Measurements from ENCODE around the gene NUP214. TPM values are rescaled to one million over a fixed set of nuclear protein-coding genes. Genes with fewer than 3 reads are reported as not detected.

Gene NUP214
- total RNA-seq = 10 to 100 TPM; 40.2 to 41.1 TPM

DNA sequence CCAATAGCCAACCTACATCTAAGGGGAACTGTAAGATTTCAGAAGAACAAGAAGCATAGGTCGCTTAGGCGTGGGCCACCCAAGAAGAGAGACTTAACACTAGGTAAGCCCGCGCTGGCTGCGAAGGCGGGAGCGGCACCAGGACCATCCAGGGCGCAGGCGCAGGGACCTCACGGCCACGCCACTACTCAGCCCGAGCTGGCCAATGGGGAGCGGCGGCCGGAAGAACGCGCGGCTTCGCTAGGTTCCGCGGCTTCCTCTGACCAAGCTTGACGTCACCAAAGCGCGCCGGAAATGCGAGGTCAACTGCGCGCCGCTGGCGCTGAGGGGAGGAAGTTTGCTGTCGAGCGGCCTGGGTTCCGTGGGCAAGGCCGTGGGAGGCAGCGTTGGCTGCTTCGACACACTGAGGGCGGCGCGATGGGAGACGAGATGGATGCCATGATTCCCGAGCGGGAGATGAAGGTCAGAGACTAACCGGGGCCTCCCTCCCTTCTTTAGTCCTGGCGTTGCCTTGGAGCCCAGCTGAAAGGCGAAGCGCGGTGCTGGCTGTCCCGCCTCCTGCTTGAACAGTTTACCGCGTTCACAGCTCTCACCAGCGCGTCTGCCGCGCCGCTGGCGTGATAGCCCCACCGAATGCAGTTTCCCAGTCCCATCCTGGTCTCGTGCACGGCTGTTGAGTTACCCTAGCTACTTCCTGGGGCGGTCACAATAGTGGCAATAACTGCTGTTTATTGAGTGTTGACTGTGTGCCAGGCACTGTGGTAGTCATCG, at the start of gene NUP214:
NUP214 (plus strand) TSS at position 299 of the 771 bp plus-strand sequence; CDS start at position 418, 119 bp downstream.
- H3K36me3 Mint-ChIP-seq (ENCODE audit: low read depth) = peaks cover 27% of the 10 kb centered on the region
- no peaks in the 10 kb centered on the region for H3K9me3 Mint-ChIP-seq
- no peaks in the 10 kb centered on the region for H3K27me3 Mint-ChIP-seq (ENCODE audit: low read depth)
- H3K27ac Mint-ChIP-seq = peak within 1 kb of the TSS; percentile 92
- intact Hi-C loops (cut with micrococcal nuclease) = loop anchor here (1.0 to 5.0 kb wide), 5 partner anchors 145 to 433 kb away; partner anchors contain the start of genes EXOSC2 and POMT1
- H3K4me3 Mint-ChIP-seq = peak within 1 kb of the TSS; percentile 96
- peaks cover 33% of the 10 kb centered on the region for H3K4me1 Mint-ChIP-seq (ENCODE audit: low read depth)
- DNase-seq = peak; percentile 100
- CTCF ChIA-PET = interaction anchor here (0.5 to 1.0 kb wide), 4 partner anchors 69 to 289 kb away, joined by 3 to 5 read pairs (median 3); no protein-coding TSS in a partner anchor

DNA sequence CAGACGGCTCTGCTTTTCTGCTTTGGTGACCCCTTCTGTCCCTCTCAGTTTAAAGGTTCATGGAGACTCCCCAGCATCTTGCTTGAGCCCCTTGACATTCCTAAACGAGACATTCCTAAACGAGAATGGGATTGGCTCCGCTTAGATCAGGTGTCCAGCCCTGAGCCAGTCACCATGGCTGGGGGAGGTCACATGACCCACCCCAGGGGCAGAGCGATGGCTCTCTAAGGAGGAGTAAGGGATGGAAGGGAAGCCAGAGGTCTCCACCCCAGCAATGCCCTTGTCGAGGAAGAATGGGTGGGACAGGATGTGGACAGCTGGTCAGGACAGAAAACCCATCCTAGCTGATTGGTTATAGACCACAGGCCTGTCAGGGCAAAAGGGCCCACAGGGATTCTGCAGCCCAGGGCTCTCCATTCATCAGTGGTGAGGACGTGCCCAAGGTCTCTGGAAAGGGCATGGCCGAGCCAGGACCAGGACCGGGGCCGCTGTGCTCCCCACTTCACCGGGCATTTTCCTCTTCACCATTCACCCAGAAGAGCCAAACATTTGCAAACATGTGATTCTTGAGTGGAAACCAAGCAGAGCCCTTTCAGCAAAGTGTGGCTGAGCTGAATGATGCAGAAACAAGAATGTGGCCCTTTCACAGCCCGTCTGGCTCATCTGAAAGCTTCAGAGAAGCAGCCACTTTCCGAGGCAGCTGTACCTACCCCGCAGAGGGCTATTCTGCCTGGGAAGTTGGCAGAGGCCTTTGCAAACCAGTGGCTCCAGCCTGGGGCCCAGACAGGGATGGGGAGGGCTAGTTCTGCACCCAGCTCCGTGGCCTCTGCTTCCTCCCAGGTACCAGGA, 48.8 kb upstream of the NUP214 start:
- Mint-ChIP-seq H3K4me3 (no peak overlapping the region), H3K4me1 (ENCODE audit: low read depth) (no peaks in the 10 kb centered on the region), H3K9me3 (no peaks in the 10 kb centered on the region), H3K36me3 (ENCODE audit: low read depth) (no peaks in the 10 kb centered on the region), H3K27ac (no peak overlapping the region), H3K27me3 (ENCODE audit: low read depth) (no peaks in the 10 kb centered on the region)
- no peak for DNase-seq
- CTCF ChIA-PET = no interaction called here
- intact Hi-C loops (cut with micrococcal nuclease) = no loop called here

DNA sequence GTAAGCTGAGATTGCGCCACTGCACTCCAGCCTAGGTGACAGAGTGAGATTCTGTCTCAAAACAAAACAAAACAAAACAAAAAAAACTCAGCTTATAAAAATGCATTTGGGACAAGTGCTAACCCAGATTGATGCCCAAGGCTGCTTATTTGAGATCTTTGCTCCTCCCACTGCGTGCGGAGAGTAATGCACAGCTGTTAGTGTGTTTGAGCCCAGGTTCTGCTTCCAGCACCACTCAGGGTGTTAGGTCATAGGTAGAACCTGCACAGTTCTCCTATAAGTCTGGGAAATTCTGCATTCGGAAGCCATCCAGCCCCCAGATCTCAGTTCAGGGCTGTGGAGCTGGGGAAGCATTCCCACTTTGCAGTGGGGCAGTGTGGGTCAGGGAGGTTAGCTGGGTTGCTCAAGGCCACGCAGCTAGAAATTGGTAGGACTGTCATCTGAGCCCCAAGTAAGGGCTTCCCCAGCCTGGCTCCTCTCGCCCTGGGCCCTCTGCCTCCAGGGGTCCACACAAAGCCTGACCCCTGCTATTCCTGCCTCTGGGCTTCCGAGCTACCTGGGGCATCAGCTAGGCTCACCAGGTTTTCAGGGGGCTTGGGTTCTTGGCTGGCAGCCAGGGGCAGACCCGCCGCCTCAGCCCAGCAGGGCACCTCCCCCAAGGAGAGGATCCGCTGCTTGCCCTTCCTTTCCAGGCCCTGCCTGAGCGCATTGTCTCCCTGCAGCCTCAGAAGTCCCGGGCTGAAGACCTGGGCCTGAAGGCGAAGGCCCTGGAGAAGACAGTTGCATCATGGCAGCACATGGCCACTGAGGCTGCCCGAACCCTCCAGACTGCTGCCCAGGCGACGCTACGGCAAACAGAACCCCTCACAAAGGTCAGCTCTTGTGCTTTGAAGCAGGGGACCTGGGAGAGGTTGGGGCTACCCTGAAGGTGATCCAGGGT, 46.7 kb upstream of the NUP214 start:
- CTCF ChIA-PET = no interaction called here
- Mint-ChIP-seq H3K4me1 (ENCODE audit: low read depth) (no peaks in the 10 kb centered on the region), H3K36me3 (ENCODE audit: low read depth) (no peaks in the 10 kb centered on the region), H3K4me3 (no peak overlapping the region), H3K9me3 (no peaks in the 10 kb centered on the region), H3K27ac (no peak overlapping the region), H3K27me3 (ENCODE audit: low read depth) (no peaks in the 10 kb centered on the region)
- no peak for DNase-seq
- intact Hi-C loops (cut with micrococcal nuclease) = no loop called here

DNA sequence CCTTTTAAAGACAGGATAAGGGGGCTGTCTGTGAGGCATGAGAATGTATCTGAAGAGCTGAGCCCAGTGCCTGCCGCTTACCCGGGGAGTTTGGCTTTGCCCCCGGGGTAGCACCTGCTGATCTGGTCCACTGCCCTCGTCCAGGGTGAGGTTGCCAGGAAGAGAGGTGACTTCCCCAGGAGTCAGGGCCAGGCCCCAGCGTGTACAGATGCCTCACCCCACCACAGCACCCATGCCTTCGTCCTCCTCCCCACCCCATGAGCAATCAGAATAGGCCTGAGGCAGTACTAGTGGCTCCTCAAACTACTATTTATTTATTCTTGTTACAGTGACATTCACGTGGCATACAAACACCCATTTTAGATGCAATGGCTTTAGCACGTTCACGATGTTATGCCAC, 44.8 kb upstream of the NUP214 start:
- no peaks in the 10 kb centered on the region for H3K9me3 Mint-ChIP-seq
- no peaks in the 10 kb centered on the region for H3K4me1 Mint-ChIP-seq (ENCODE audit: low read depth)
- CTCF ChIA-PET = no interaction called here
- H3K4me3 Mint-ChIP-seq = no peak overlapping the region
- intact Hi-C loops (cut with micrococcal nuclease) = no loop called here
- no peak for DNase-seq
- H3K36me3 Mint-ChIP-seq (ENCODE audit: low read depth) = no peaks in the 10 kb centered on the region
- H3K27me3 Mint-ChIP-seq (ENCODE audit: low read depth) = no peaks in the 10 kb centered on the region
- no peak overlapping the region for H3K27ac Mint-ChIP-seq

DNA sequence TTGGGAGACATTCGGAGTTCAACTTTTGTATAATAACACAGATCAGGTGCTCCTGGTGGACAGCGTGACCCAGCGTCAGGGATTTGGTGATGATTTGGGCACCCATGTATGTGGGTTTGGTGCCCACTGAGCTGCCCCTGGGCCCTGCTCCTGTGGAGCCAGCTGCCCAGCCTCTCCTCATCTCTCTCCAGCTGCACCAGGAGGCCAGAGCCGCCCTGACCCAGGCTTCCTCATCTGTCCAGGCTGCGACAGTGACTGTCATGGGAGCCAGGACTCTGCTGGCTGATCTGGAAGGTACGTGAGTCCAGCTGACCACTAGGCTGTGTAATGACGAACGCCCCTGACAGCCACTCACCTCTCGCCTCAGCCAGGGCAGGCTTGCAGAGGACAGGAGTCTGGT, 43.5 kb upstream of the NUP214 start:
- CTCF ChIA-PET = no interaction called here
- Mint-ChIP-seq H3K27ac (no peak overlapping the region), H3K36me3 (ENCODE audit: low read depth) (no peaks in the 10 kb centered on the region), H3K9me3 (no peaks in the 10 kb centered on the region), H3K4me1 (ENCODE audit: low read depth) (no peaks in the 10 kb centered on the region), H3K4me3 (no peak overlapping the region), H3K27me3 (ENCODE audit: low read depth) (no peaks in the 10 kb centered on the region)
- intact Hi-C loops (cut with micrococcal nuclease) = no loop called here
- DNase-seq = no peak

DNA sequence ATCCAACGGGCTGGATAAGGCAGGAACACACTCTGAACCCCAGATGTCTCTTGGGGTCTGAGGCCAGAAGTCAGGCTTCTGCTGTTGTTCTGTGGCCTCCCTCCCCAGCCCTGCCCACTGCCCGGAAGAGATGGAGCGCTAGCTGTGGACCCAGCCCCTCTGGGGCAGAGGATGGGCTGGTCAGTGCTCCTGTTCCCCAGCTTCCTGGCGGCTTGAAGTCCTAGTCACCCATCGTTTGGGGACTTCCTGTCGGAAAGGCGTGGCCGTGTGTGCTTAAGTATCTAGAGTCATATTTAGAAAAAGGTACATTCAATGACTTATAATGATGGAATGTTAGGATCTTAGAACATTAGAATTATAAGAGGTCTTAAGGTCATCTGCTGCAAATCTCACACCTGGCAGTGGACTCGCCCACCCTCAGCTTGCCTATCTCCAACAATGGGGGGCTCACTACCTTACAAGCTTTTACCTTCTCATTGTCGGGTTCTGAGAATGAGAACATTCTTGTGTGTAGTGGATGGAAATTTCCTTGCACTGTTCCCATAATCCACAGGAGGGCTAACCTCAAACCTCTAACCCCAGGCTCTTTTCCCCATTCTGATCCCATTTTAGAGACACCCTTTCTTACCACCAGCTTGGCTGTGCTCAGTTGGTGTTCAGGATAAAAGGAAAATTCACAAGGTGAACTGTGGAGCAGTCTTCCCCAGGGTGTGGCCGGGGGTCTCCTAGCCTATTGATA, 42.4 kb upstream of the NUP214 start:
- Mint-ChIP-seq H3K27me3 (ENCODE audit: low read depth) (no peaks in the 10 kb centered on the region), H3K4me3 (no peak overlapping the region), H3K9me3 (no peaks in the 10 kb centered on the region), H3K27ac (no peak overlapping the region), H3K36me3 (ENCODE audit: low read depth) (no peaks in the 10 kb centered on the region), H3K4me1 (ENCODE audit: low read depth) (no peaks in the 10 kb centered on the region)
- intact Hi-C loops (cut with micrococcal nuclease) = no loop called here
- DNase-seq = no peak
- CTCF ChIA-PET = interaction anchor here (0.7 kb wide), 1 partner anchor 118 kb away, joined by 3 read pairs; no protein-coding TSS in a partner anchor

DNA sequence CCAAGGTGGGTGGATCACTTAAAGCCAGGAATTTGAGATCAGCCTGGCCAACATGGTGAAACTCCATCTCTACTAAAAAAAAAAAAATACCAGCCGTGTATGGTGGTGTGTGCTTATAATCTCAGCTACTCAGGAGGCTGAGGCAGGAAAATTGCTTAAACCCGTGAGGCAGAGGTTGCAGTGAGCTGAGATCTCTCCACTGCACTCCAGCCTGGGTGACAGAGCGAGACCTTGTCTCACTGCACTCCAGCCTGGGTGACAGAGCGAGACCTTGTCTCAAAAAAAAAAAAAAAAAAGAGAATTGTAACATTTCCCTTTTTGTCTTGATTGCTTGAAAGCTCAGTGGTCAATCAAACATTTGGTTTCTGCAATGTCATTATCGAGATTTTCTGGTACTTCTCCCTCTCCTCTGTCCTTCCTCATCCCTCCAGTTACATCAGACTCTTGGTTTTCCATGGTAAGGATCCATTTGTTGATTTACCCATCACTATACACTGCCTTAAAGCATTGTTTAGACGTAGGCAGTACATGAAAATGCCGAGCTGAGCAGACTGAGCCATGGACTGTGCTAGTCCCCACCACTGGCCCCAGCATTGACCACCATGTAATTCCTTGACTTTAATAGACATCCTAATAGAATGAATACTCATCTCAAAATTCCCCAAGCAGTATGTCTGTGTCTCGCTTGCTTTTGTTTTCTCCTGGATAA, 40.6 kb upstream of the NUP214 start:
- H3K9me3 Mint-ChIP-seq = no peaks in the 10 kb centered on the region
- H3K4me1 Mint-ChIP-seq (ENCODE audit: low read depth) = no peaks in the 10 kb centered on the region
- no peak for DNase-seq
- H3K27ac Mint-ChIP-seq = no peak overlapping the region
- H3K27me3 Mint-ChIP-seq (ENCODE audit: low read depth) = no peaks in the 10 kb centered on the region
- intact Hi-C loops (cut with micrococcal nuclease) = no loop called here
- H3K4me3 Mint-ChIP-seq = no peak overlapping the region
- CTCF ChIA-PET = interaction anchor here (0.7 kb wide), 1 partner anchor 471 kb away, joined by 3 read pairs; no protein-coding TSS in a partner anchor
- no peaks in the 10 kb centered on the region for H3K36me3 Mint-ChIP-seq (ENCODE audit: low read depth)

DNA sequence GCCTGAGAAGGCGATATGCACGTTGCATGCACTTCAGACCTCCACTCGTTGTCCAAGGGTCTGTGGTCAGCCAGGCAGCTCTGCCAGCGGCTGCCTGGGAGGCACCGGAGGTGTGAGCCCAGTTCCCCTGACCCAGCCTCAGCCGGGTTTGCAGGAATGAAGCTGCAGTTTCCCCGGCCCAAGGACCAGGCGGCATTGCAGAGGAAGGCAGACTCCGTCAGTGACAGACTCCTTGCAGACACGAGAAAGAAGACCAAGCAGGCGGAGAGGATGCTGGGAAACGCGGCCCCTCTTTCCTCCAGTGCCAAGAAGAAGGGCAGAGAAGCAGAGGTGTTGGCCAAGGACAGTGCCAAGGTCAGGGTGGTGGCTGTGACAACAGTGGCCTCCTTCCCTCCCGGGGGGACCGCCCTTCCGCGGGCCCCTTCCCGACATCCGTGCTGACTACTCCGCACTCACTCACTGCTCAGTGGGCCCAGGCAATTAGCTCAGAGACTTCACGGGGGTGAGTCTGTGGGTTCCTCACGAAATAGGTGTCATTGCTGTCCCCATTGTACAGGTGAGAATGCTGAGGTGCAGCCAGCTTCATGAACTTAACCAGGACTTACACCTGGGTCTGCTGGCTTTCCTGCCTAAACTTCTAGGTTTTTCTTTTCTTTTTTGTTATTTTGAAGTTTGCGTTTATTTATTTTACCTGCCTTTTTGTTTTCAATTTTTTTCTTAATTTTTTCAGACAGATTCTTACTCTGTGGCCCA, 39.8 kb upstream of the NUP214 start:
- H3K36me3 Mint-ChIP-seq (ENCODE audit: low read depth) = no peaks in the 10 kb centered on the region
- intact Hi-C loops (cut with micrococcal nuclease) = no loop called here
- H3K27ac Mint-ChIP-seq = no peak overlapping the region
- H3K27me3 Mint-ChIP-seq (ENCODE audit: low read depth) = no peaks in the 10 kb centered on the region
- no peak overlapping the region for H3K4me3 Mint-ChIP-seq
- H3K4me1 Mint-ChIP-seq (ENCODE audit: low read depth) = no peaks in the 10 kb centered on the region
- no peaks in the 10 kb centered on the region for H3K9me3 Mint-ChIP-seq
- CTCF ChIA-PET = no interaction called here
- no peak for DNase-seq

DNA sequence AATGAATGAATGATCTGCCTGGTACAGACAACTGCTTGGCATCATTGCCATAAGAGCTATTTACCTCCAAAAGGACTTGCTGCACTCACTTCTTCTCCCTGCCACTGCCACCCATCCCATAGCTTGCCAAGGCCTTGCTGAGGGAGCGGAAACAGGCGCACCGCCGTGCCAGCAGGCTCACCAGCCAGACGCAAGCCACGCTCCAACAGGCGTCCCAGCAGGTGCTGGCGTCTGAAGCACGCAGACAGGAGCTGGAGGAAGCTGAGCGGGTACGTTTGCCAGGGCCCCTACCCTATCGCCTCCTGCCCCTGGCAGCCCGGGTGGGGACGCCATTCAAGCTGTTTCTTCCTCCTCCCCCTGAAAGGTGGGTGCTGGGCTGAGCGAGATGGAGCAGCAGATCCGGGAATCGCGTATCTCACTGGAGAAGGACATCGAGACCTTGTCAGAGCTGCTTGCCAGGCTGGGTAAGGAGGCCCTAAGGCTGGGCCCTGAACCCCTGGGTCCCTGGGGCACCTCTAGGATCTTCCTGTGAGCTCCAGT, 38.0 kb upstream of the NUP214 start:
- no peaks in the 10 kb centered on the region for H3K36me3 Mint-ChIP-seq (ENCODE audit: low read depth)
- intact Hi-C loops (cut with micrococcal nuclease) = no loop called here
- H3K4me3 Mint-ChIP-seq = no peak overlapping the region
- H3K27ac Mint-ChIP-seq = no peak overlapping the region
- H3K27me3 Mint-ChIP-seq (ENCODE audit: low read depth) = no peaks in the 10 kb centered on the region
- H3K4me1 Mint-ChIP-seq (ENCODE audit: low read depth) = no peaks in the 10 kb centered on the region
- H3K9me3 Mint-ChIP-seq = no peaks in the 10 kb centered on the region
- DNase-seq = no peak
- CTCF ChIA-PET = interaction anchor here (0.6 to 0.8 kb wide), 2 partner anchors 44 to 249 kb away, joined by 3 to 4 read pairs; no protein-coding TSS in a partner anchor

DNA sequence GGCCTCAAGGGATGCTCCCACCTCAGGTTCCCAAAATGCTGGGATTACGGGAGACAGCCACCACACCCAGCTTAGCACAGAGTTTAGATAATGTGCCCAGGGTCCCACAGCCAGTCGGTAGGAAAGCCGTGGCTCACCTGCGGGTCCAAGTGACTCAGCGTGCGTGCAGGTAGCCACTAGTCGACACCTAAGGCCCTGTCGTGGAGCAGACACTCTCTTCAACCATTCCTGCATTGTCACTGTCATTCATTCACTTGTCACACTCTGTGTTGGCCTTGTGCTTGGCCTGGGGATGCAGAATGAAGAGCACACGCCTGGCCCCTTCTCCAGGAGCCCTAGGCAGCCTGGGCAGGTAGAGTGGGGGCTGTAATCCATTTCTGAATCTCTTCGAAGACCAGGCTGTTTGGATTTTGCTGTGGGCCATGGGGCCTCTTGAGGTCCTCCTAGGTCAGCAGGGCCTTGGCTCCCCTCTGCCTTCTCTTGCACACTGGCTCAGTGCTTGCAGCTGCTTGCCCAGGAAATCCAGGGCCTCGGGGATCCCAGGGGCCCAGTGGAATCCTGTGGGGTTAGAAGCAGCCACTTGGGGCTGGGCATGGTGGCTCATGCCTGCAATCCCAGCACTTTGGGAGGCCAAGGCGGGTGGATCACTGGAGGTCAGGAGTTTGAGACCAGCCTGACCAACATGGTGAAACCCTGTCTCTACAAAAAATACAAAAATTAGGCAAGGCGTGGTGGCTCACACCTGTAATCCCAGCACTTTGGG, 35.2 kb upstream of the NUP214 start:
- Mint-ChIP-seq H3K4me1 (ENCODE audit: low read depth) (no peaks in the 10 kb centered on the region), H3K9me3 (no peaks in the 10 kb centered on the region), H3K36me3 (ENCODE audit: low read depth) (no peaks in the 10 kb centered on the region), H3K27ac (no peak overlapping the region), H3K27me3 (ENCODE audit: low read depth) (peaks cover 10% of the 10 kb centered on the region), H3K4me3 (no peak overlapping the region)
- intact Hi-C loops (cut with micrococcal nuclease) = no loop called here
- no peak for DNase-seq
- CTCF ChIA-PET = no interaction called here

Data from activated naive CD4-positive, alpha-beta T cell treated with anti-CD3 and anti-CD28 coated beads for 36 hours (primary cell).